ENCODE data around the gene URB1. TPM values are rescaled to one million over a fixed set of nuclear protein-coding genes. Genes with fewer than 3 reads are reported as not detected.

The URB1 gene
- polyA plus RNA-seq, 1 donor (not counting 4 experiments of a cell fraction or from before 2014, with no cell fraction given): 9.0 TPM

DNA sequence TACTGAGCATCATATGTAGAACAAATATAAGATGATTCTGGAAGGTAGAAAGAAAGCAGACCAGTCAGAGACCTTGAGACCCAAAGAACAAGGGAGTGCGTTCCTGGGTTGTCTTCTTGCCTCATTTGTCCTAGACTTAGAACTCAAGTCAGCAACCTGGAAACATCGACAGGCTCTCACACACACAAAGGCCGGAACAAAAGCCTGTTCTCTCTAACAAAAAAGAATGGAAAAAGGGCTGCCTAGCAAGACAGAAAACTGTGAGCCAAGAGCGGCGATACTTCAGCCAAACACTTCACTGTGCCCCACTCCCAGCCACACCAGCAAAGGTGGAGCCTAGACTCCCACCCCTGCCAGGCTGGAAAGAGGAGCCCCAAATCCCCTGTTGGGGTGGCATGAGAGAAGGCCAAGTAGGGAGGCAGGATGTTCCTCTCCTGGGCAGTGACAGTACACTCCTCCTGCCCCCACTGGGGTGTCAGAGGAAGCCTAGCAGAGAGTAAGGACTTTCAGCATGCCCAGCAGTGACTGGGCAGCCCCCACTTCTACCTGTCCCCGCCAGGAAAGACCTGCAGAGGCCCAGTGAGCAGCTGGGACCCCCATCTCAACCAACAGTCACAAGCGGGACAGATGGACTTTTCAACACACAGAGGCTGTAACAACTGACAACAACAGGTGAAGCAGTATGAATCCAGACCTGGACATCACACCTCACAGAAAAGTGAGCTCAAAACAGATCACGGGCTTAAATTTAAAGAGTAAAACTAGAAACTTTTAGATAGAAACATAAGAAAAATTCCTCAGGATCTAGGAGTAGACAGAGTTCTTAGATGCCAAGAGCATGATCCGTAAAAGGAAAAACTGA, 61.1 kb downstream of the URB1 start:
- Histone ChIP-seq H3K27ac (ENCODE audit: control insufficient read depth, insufficient read depth, low read length) (no peak overlapping the region), H3K9ac (ENCODE audit: control insufficient read depth, extremely low read depth, insufficient read depth, low read length) (no peak overlapping the region)
- no peak for FAIRE-seq

DNA sequence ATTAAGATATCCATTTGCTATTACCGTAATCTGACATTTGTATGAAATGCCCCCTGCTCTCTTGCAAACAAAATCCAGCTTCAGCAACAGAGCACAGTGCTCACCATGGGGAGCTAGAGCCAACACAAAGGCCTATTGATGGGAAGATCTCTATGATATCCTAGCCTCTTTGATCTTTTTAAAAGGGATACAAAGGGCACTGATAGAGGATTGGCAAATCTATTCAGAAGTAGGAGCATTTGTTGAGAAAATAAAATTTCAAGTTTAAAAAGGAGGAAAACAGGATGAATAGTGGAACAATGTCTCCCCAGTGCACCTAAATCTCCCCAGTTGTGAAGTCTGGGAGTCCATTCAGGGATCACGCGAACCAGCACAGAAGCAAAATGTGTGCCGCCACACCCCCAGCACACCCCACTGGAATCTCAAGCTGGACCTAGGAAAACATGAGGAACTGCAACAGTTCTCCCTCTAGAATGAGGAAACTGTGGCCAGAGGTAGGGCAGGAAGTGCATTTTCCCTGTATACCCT, 62.0 kb downstream of the URB1 start:
- no peaks in the 10 kb centered on the region for H3K27me3 ChIP-seq (ENCODE audit: control insufficient read depth, extremely low read depth, insufficient read depth, low read length)
- H2AFZ ChIP-seq (ENCODE audit: control insufficient read depth, low read length): no peak overlapping the region
- dilution Hi-C loops (cut with MboI; ENCODE audit: extremely low pct_ligation_motif_present, low sequenced_read_pairs): no loop called here
- H3K79me2 ChIP-seq (ENCODE audit: control insufficient read depth, insufficient read depth, low read length): no peaks in the 10 kb centered on the region
- H3K4me2 ChIP-seq (ENCODE audit: control insufficient read depth, extremely low read depth, insufficient read depth, low read depth, low read length): no peak overlapping the region
- no peaks in the 10 kb centered on the region for H4K20me1 ChIP-seq (ENCODE audit: control insufficient read depth, extremely low read depth, insufficient read depth, low read length)
- FAIRE-seq: no peak
- no peak overlapping the region for H3K4me3 ChIP-seq (ENCODE audit: control insufficient read depth in 2 of 3, extremely low read depth in 1 of 3, insufficient read depth in 2 of 3, low read depth in 1 of 3, low read length in 3 of 3)
- H3K9me3 ChIP-seq (ENCODE audit: control insufficient read depth, low read depth, low read length): no peaks in the 10 kb centered on the region
- H3K9ac ChIP-seq (ENCODE audit: control insufficient read depth, extremely low read depth, insufficient read depth, low read length): no peak overlapping the region
- H3K36me3 ChIP-seq (ENCODE audit: control insufficient read depth in 2 of 2, extremely low read depth in 1 of 2, insufficient read depth in 2 of 2, low read length in 2 of 2): peaks cover 40 to 53% of the 10 kb centered on the region in 2 experiments
- no peak for DNase-seq (ENCODE audit: low read depth, low spot score)
- TF ChIP-seq, protein P1, sequence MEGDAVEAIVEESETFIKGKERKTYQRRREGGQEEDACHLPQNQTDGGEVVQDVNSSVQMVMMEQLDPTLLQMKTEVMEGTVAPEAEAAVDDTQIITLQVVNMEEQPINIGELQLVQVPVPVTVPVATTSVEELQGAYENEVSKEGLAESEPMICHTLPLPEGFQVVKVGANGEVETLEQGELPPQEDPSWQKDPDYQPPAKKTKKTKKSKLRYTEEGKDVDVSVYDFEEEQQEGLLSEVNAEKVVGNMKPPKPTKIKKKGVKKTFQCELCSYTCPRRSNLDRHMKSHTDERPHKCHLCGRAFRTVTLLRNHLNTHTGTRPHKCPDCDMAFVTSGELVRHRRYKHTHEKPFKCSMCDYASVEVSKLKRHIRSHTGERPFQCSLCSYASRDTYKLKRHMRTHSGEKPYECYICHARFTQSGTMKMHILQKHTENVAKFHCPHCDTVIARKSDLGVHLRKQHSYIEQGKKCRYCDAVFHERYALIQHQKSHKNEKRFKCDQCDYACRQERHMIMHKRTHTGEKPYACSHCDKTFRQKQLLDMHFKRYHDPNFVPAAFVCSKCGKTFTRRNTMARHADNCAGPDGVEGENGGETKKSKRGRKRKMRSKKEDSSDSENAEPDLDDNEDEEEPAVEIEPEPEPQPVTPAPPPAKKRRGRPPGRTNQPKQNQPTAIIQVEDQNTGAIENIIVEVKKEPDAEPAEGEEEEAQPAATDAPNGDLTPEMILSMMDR (optimal IDR thresholded peaks at IDR 0.05 in 1 of 3, IDR thresholded peaks at IDR 0.05 in 1 of 3, conservative IDR thresholded peaks at IDR 0.05 in 1 of 3; ENCODE audit: extremely low read depth in 1 of 3, insufficient read depth in 2 of 3, low read length in 3 of 3): no peak
- no peak for TF ChIP-seq EZH2 (IDR thresholded peaks at IDR 0.05; ENCODE audit: low read length)
- H3K27ac ChIP-seq (ENCODE audit: control insufficient read depth, insufficient read depth, low read length): no peak overlapping the region
- no peaks in the 10 kb centered on the region for H3K4me1 ChIP-seq (ENCODE audit: control insufficient read depth, extremely low read depth, insufficient read depth, low read length)
- H3K9me1 ChIP-seq (ENCODE audit: control insufficient read depth, extremely low read depth, insufficient read depth, low read length): no peaks in the 10 kb centered on the region

More for the DNA sequence above, 61.1 kb downstream of the URB1 start:
- Histone ChIP-seq H2AFZ (ENCODE audit: control insufficient read depth, low read length) (no peak overlapping the region), H3K4me1 (ENCODE audit: control insufficient read depth, extremely low read depth, insufficient read depth, low read length) (no peaks in the 10 kb centered on the region), H3K4me3 (ENCODE audit: control insufficient read depth in 2 of 3, extremely low read depth in 1 of 3, insufficient read depth in 2 of 3, low read depth in 1 of 3, low read length in 3 of 3) (no peak overlapping the region), H3K27me3 (ENCODE audit: control insufficient read depth, extremely low read depth, insufficient read depth, low read length) (no peaks in the 10 kb centered on the region), H3K9me3 (ENCODE audit: control insufficient read depth, low read depth, low read length) (no peaks in the 10 kb centered on the region), H3K9me1 (ENCODE audit: control insufficient read depth, extremely low read depth, insufficient read depth, low read length) (no peaks in the 10 kb centered on the region), H3K4me2 (ENCODE audit: control insufficient read depth, extremely low read depth, insufficient read depth, low read depth, low read length) (no peak overlapping the region), H3K36me3 (ENCODE audit: control insufficient read depth in 2 of 2, extremely low read depth in 1 of 2, insufficient read depth in 2 of 2, low read length in 2 of 2) (peaks cover 42 to 61% of the 10 kb centered on the region in 2 experiments), H3K79me2 (ENCODE audit: control insufficient read depth, insufficient read depth, low read length) (no peaks in the 10 kb centered on the region), H4K20me1 (ENCODE audit: control insufficient read depth, extremely low read depth, insufficient read depth, low read length) (no peaks in the 10 kb centered on the region)
- DNase-seq (ENCODE audit: low read depth, low spot score): no peak
- dilution Hi-C loops (cut with MboI; ENCODE audit: extremely low pct_ligation_motif_present, low sequenced_read_pairs): no loop called here
- TF ChIP-seq, protein P1 (optimal IDR thresholded peaks at IDR 0.05 in 1 of 3, IDR thresholded peaks at IDR 0.05 in 1 of 3, conservative IDR thresholded peaks at IDR 0.05 in 1 of 3; ENCODE audit: extremely low read depth in 1 of 3, insufficient read depth in 2 of 3, low read length in 3 of 3): no peak
- TF ChIP-seq EZH2 (IDR thresholded peaks at IDR 0.05; ENCODE audit: low read length): no peak

Data from keratinocyte (primary cell).